Gastrocnemius medialis (tissue), 4 donors: ENCODE results near the gene PTF1A. TPM values are rescaled to one million over a fixed set of nuclear protein-coding genes. Genes with fewer than 3 reads are reported as not detected.

ENCODE experiments used
- ATAC-seq, 2 donors: fragments of 150-250 bp; one replicate each; pipeline ENCODE4 v1.9.1; 2016
- DNase-seq, 2 donors: peaks; one replicate each; pipeline ENCODE4 v3.0.0-alpha.2; 2019
- H3K27ac ChIP-seq, 4 donors: fragments of 200-600 bp; sonication (generic); 1 replicate in 1 of 4; 2 replicates in 3 of 4; pipeline ENCODE4 v1.5.1; 2016 to 2018; ENCODE audit warnings: mild to moderate bottlenecking in 2 of 4, moderate library complexity in 1 of 4
- H3K27me3 ChIP-seq, 3 donors: fragments of 200-600 bp; sonication (generic) in 2 of 3; 1 replicate in 1 of 3; 2 replicates in 2 of 3; pipeline versions ENCODE4 v1.5.1 to v1.6.0; 2016 to 2019; ENCODE audit warnings: mild to moderate bottlenecking in 1 of 3, moderate library complexity in 1 of 3
- H3K36me3 ChIP-seq, 2 donors: fragments of 200-600 bp; sonication (generic) in 1 of 2; one replicate each; pipeline ENCODE4 v1.5.1; 2017 to 2018
- H3K4me1 ChIP-seq, 2 donors: fragments of 200-600 bp; sonication (generic) in 1 of 2; one replicate each; pipeline ENCODE4 v1.5.1; 2016 to 2017; ENCODE audit warnings: mild to moderate bottlenecking in 2 of 2
- H3K4me3 ChIP-seq, 4 donors: fragments of 200-600 bp; sonication (generic) in 3 of 4; 1 replicate in 1 of 4; 2 replicates in 3 of 4; pipeline ENCODE4 v1.5.1; 2016 to 2019; ENCODE audit warnings: mild to moderate bottlenecking in 2 of 4
- H3K9me3 ChIP-seq, 3 donors: fragments of 200-600 bp; sonication (generic) in 2 of 3; 1 replicate in 1 of 3; 2 replicates in 2 of 3; pipeline ENCODE4 v1.5.1; 2016 to 2019
- CTCF ChIP-seq, 5 experiments: fragments of 450-650 bp in 3 of 5; fragments of 200-600 bp in 2 of 5; sonication (generic) in 2 of 5; IDR thresholded peaks in 4 of 5; conservative IDR thresholded peaks in 1 of 5; 1 replicate in 4 of 5; 2 replicates in 1 of 5; pipeline ENCODE4 v1.5.1; 2016 to 2019; ENCODE audit warnings: antibody characterized with exemption in 5 of 5, mild to moderate bottlenecking in 3 of 5, moderate library complexity in 3 of 5
- POLR2A ChIP-seq, 2 donors: fragments of 450-650 bp; IDR thresholded peaks; one replicate each; pipeline ENCODE4 v1.6.1; 2017; ENCODE audit warnings: antibody characterized with exemption in 2 of 2, mild to moderate bottlenecking in 2 of 2, moderate library complexity in 2 of 2
- in situ Hi-C, 4 donors: fragments of 200-750 bp; cut with MboI; loops; one replicate each; pipeline versions ENCODE4 v1.15.0 to v1.8.0; 2017; ENCODE audit warnings: low sequenced_read_pairs in 4 of 4
- intact Hi-C: fragments of 100-400 bp; cut with DNase I; formaldehyde crosslinking; loops from one replicate; pipeline ENCODE4 v1.15.1; 2023; ENCODE audit warnings: low total_unique reads
- total RNA-seq, 4 donors: library from RNA; depleted of rRNA; stranded (reverse); fragments of >200 nt; gene quantifications; one replicate each; pipeline versions ENCODE4 v1.1.0 to v1.2.3, GENCODE V29; 2016

The PTF1A gene
- not detected for total RNA-seq

GRCh38 chr10:23191764-23192711 lies at the start of gene PTF1A:
Gene PTF1A, plus strand, starts transcription at chr10:23192312. Its CDS starts 219 bp downstream, at chr10:23192531.
- H3K9me3 ChIP-seq = no peaks in the 10 kb centered on the region
- H3K4me3 ChIP-seq = no peak within 1 kb of the TSS
- no peak for TF ChIP-seq POLR2A (IDR thresholded peaks at IDR 0.05)
- no peak for TF ChIP-seq CTCF (IDR thresholded peaks at IDR 0.05 in 4 of 5, conservative IDR thresholded peaks at IDR 0.05 in 1 of 5)
- no peaks in the 10 kb centered on the region for H3K36me3 ChIP-seq
- ATAC-seq (no peak), DNase-seq (no peak)
- intact Hi-C loops (no loop called here), in situ Hi-C loops (no loop called here)
- H3K27me3 ChIP-seq = peaks cover 63 to 72% (median 65%) of the 10 kb centered on the region in 3 donors
- H3K27ac ChIP-seq = no peak within 1 kb of the TSS
- no peaks in the 10 kb centered on the region for H3K4me1 ChIP-seq

GRCh38 chr10:23146258-23146657 lies 45.9 kb upstream of the PTF1A start:
- in situ Hi-C loops (no loop called here), intact Hi-C loops (no loop called here)
- DNase-seq (no peak), ATAC-seq (no peak)
- no peak for TF ChIP-seq CTCF (IDR thresholded peaks at IDR 0.05 in 4 of 5, conservative IDR thresholded peaks at IDR 0.05 in 1 of 5)
- no peak for TF ChIP-seq POLR2A (IDR thresholded peaks at IDR 0.05)
- Histone ChIP-seq H3K36me3 (no peaks in the 10 kb centered on the region), H3K4me1 (no peaks in the 10 kb centered on the region), H3K4me3 (no peak overlapping the region), H3K27me3 (peaks cover 0 to 3% (median 0%) of the 10 kb centered on the region in 3 donors), H3K27ac (no peak overlapping the region), H3K9me3 (peaks cover 0 to 5% (median 0%) of the 10 kb centered on the region in 3 donors)

GRCh38 chr10:23147035-23147434 lies 45.1 kb upstream of the PTF1A start:
- no peak overlapping the region for H3K27ac ChIP-seq
- H3K27me3 ChIP-seq = peaks cover 0 to 3% (median 0%) of the 10 kb centered on the region in 3 donors
- no peaks in the 10 kb centered on the region for H3K9me3 ChIP-seq
- no peak for TF ChIP-seq CTCF (IDR thresholded peaks at IDR 0.05 in 4 of 5, conservative IDR thresholded peaks at IDR 0.05 in 1 of 5)
- TF ChIP-seq POLR2A (IDR thresholded peaks at IDR 0.05) = no peak
- ATAC-seq (no peak), DNase-seq (no peak)
- H3K4me1 ChIP-seq = no peaks in the 10 kb centered on the region
- in situ Hi-C loops = no loop called here
- no peak overlapping the region for H3K4me3 ChIP-seq
- H3K36me3 ChIP-seq = no peaks in the 10 kb centered on the region
- intact Hi-C loops = no loop called here

- in situ Hi-C loops = no loop called here
- H3K27ac ChIP-seq = no peak overlapping the region
Observed at GRCh38 chr10:23148214-23148613, 43.9 kb upstream of the PTF1A start.

More at GRCh38 chr10:23148214-23148613, 43.9 kb upstream of the PTF1A start:
- Histone ChIP-seq H3K4me1 (no peaks in the 10 kb centered on the region), H3K4me3 (no peak overlapping the region), H3K36me3 (no peaks in the 10 kb centered on the region), H3K27me3 (peaks cover 0 to 3% (median 0%) of the 10 kb centered on the region in 3 donors), H3K9me3 (no peaks in the 10 kb centered on the region)
- intact Hi-C loops = no loop called here
- ATAC-seq = no peak
- TF ChIP-seq POLR2A (IDR thresholded peaks at IDR 0.05) = no peak
- no peak for TF ChIP-seq CTCF (IDR thresholded peaks at IDR 0.05 in 4 of 5, conservative IDR thresholded peaks at IDR 0.05 in 1 of 5)
- DNase-seq = no peak
